Type B pancreatic cell (in vitro differentiated cells): ENCODE data around the gene PAQR3. TPM values are rescaled to one million over a fixed set of nuclear protein-coding genes. Genes with fewer than 3 reads are reported as not detected.

ENCODE experiments used
- DNase-seq: peaks from one replicate; pipeline ENCODE4 v3.0.0; 2021; ENCODE audit warnings: mixed read lengths; ENCODE audit not compliant: unreplicated experiment; ENCODE audit errors: extremely low spot score
- H3K27ac Mint-ChIP-seq: 2 replicates; pipeline ENCODE4 v1.8.0; 2021; ENCODE audit warnings: mild to moderate bottlenecking, mixed read lengths
- H3K27me3 Mint-ChIP-seq: 2 replicates; pipeline ENCODE4 v1.8.0; 2021; ENCODE audit warnings: mixed read lengths
- H3K36me3 Mint-ChIP-seq: 2 replicates; pipeline ENCODE4 v1.8.0; 2021; ENCODE audit warnings: mixed read lengths
- H3K4me1 Mint-ChIP-seq: one replicate; pipeline ENCODE4 v1.8.0; 2021; ENCODE audit warnings: mixed read lengths; ENCODE audit not compliant: unreplicated experiment
- H3K4me3 Mint-ChIP-seq: 2 replicates; pipeline ENCODE4 v1.8.0; 2021; ENCODE audit warnings: mild to moderate bottlenecking, mixed read lengths
- H3K9me3 Mint-ChIP-seq: 2 replicates; pipeline ENCODE4 v1.8.0; 2021; ENCODE audit warnings: mixed read lengths
- CTCF ChIP-seq: fragments of 200-600 bp; sonication (generic); conservative IDR thresholded peaks from 2 replicates; pipeline ENCODE4 v1.5.0; 2021; ENCODE audit warnings: antibody characterized with exemption, mild to moderate bottlenecking
- total RNA-seq: library from RNA; stranded (reverse); gene quantifications from 2 replicates; pipeline ENCODE4 v1.2.1, GENCODE V29; 2021; ENCODE audit warnings: low replicate concordance

Gene PAQR3
- total RNA-seq, 1 donor from 2014 or later = 24.6 TPM

DNA sequence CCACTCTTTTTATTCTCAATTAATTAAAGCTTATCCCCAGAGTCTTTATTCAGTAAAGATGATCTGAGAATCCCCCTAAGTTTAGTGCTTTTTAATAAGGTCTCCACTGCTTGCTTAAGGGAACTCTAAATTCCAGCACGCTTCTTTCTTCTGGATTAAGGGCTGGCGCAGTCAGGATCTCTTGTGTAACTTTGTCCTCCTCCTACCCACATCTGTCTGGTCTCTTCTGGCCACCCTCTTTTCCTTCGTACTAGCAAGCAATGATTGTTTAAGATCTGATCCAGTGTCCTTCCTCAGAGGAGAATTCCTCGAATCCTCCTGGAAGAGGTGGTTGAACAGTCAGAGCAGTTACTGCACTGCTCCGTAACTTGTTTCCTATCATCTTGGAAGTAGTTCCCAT, 14.0 kb upstream of the PAQR3 start:
- Mint-ChIP-seq H3K27me3 (peaks cover 17% of the 10 kb centered on the region), H3K4me3 (no peak overlapping the region), H3K9me3 (no peaks in the 10 kb centered on the region), H3K4me1 (peaks cover 14% of the 10 kb centered on the region), H3K36me3 (no peaks in the 10 kb centered on the region), H3K27ac (no peak overlapping the region)
- TF ChIP-seq CTCF = no peak
- DNase-seq = no peak

GRCh38 chr4:78951862-78952472, 12.7 kb upstream of the PAQR3 start:
- H3K27me3 Mint-ChIP-seq = peaks cover 28% of the 10 kb centered on the region
- no peaks in the 10 kb centered on the region for H3K9me3 Mint-ChIP-seq
- DNase-seq = no peak
- peak; percentile 92 for TF ChIP-seq CTCF
- H3K36me3 Mint-ChIP-seq = no peaks in the 10 kb centered on the region
- no peak overlapping the region for H3K4me3 Mint-ChIP-seq
- H3K4me1 Mint-ChIP-seq = peaks cover 8% of the 10 kb centered on the region
- no peak overlapping the region for H3K27ac Mint-ChIP-seq

DNA sequence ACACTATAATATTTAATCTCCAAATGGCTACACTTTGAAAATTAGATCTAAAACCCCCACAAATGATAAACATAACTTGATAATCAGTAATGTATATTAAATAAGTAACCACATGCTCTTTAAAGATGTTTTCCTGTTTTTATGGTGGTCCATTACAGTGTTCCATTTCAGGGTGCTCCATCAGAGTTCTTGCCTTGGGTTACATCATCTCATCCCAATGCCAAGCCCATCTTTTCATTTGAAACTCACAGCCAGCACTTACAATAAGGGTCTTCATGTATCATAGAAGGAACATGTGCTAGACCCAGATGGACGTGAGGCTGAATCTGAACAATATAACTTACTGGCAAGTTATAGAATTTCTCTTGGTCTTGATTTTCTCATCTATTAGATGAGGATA, 10.5 kb upstream of the PAQR3 start:
- Mint-ChIP-seq H3K27ac (no peak overlapping the region), H3K27me3 (peaks cover 39% of the 10 kb centered on the region), H3K36me3 (no peaks in the 10 kb centered on the region), H3K4me1 (peaks cover 5% of the 10 kb centered on the region), H3K9me3 (no peaks in the 10 kb centered on the region), H3K4me3 (no peak overlapping the region)
- TF ChIP-seq CTCF = no peak
- DNase-seq = no peak

DNA sequence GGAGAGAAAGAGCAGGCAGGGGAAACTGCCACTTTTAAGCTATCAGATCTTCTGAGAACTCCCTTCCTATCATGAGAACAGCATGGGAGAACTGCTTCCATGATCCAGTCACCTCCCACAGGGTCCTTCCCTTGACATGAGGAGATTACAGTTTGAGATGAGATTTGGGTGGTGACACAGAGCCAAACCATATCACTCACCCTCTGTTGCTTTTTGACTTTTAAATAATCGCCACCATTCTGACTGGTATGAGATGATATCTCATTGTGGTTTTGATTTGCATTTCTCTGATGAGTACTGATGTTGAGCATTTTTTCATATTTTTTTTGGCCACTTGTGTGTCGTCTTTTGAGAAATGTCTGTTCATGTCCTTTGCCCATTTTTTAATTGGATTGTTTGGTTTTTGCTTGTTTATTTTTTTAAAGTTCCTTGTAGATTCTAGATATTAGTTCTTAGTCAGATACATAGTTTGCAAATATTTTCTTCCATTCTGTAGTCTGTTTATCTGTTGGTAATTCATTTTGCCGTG, 6.5 kb upstream of the PAQR3 start:
- no peak overlapping the region for H3K27ac Mint-ChIP-seq
- peaks cover 43% of the 10 kb centered on the region for H3K27me3 Mint-ChIP-seq
- no peaks in the 10 kb centered on the region for H3K9me3 Mint-ChIP-seq
- H3K36me3 Mint-ChIP-seq = no peaks in the 10 kb centered on the region
- no peaks in the 10 kb centered on the region for H3K4me1 Mint-ChIP-seq
- H3K4me3 Mint-ChIP-seq = no peak overlapping the region
- TF ChIP-seq CTCF = no peak
- no peak for DNase-seq

- peaks cover 43% of the 10 kb centered on the region for H3K27me3 Mint-ChIP-seq
- TF ChIP-seq CTCF = no peak
- H3K27ac Mint-ChIP-seq = no peak overlapping the region
- no peak overlapping the region for H3K4me3 Mint-ChIP-seq
- no peak for DNase-seq
- H3K36me3 Mint-ChIP-seq = no peaks in the 10 kb centered on the region
- H3K4me1 Mint-ChIP-seq = peaks cover 6% of the 10 kb centered on the region
- no peaks in the 10 kb centered on the region for H3K9me3 Mint-ChIP-seq
Measured at GRCh38 chr4:78944381-78944780, 5.1 kb upstream of the PAQR3 start.
